Small intestine (tissue), 7 donors: ENCODE data around the gene FHIT. TPM values are rescaled to one million over a fixed set of nuclear protein-coding genes. Genes with fewer than 3 reads are reported as not detected.

Source experiments
- DNase-seq, 2 donors: peaks; one replicate each; pipeline versions ENCODE4 v3.0.0 to v3.0.0-alpha.2; 2013
- FAIRE-seq: peaks from 2 replicates; lab custom pipeline; 2012; peaks lifted over from hg19 to GRCh38; lab: Jason Lieb, UNC
- H3K27ac ChIP-seq, 3 donors: one replicate each; pipeline ENCODE4 v1.5.1; 2013; ENCODE audit warnings: low read length in 2 of 3, mild to moderate bottlenecking in 2 of 3, control low read depth in 1 of 3, inconsistent platforms in 1 of 3, low read depth in 1 of 3, moderate library complexity in 1 of 3
- H3K27me3 ChIP-seq, 3 donors: one replicate each; pipeline ENCODE4 v1.6.1; 2013; ENCODE audit warnings: low read length in 3 of 3, inconsistent platforms in 1 of 3; ENCODE audit not compliant: control insufficient read depth in 3 of 3, insufficient read depth in 3 of 3
- H3K36me3 ChIP-seq, 3 donors: one replicate each; pipeline ENCODE4 v1.6.1; 2013; ENCODE audit warnings: low read length in 3 of 3, inconsistent platforms in 1 of 3, low read depth in 1 of 3, mild to moderate bottlenecking in 1 of 3, moderate library complexity in 1 of 3; ENCODE audit not compliant: control insufficient read depth in 3 of 3, insufficient read depth in 2 of 3
- H3K4me1 ChIP-seq, 3 donors: one replicate each; pipeline ENCODE4 v1.6.1; 2013; ENCODE audit warnings: low read length in 2 of 3, inconsistent platforms in 1 of 3, low read depth in 1 of 3, mild to moderate bottlenecking in 1 of 3, moderate library complexity in 1 of 3; ENCODE audit not compliant: control insufficient read depth in 3 of 3, insufficient read depth in 2 of 3
- H3K4me3 ChIP-seq, 3 donors: one replicate each; pipeline ENCODE4 v1.5.1; 2013; ENCODE audit warnings: low read length in 3 of 3, control low read depth in 1 of 3, inconsistent platforms in 1 of 3, low read depth in 1 of 3, mild to moderate bottlenecking in 1 of 3, moderate library complexity in 1 of 3
- H3K9me3 ChIP-seq, 2 donors: one replicate each; pipeline ENCODE4 v1.6.1; 2013; ENCODE audit warnings: low read depth in 1 of 2, low read length in 1 of 2; ENCODE audit not compliant: control insufficient read depth in 2 of 2, insufficient read depth in 1 of 2
- WGBS, 3 donors: extraction: QIAGEN DNeasy Blood & Tissue Kit; methylation state at CpG; one replicate each; pipeline ENCODE4 v1.1.7; 2013; 5-methylcytosine and 5-hydroxymethylcytosine counted together
- polyA plus RNA-seq, 4 donors: library from polyadenylated mRNA; stranded (reverse) in 3 of 4; unstranded in 1 of 4; fragments of 200-250 nt in 3 of 4; fragments of 120-200 nt in 1 of 4; gene quantifications; one replicate each; pipeline versions ENCODE4 v1.2.1 to v1.2.3, GENCODE V29; 2013
- donor health status: healthy with polysubstance abuse.
- donor health status: control.
- donor health status: control.
- donor health status: Bipolar disorder and iron deficiency.
- donor health status: healthy.

The FHIT gene
- polyA plus RNA-seq, 4 donors: 4.4 to 30.4 (median 7.0) TPM

- no peak for DNase-seq
- H3K9me3 ChIP-seq: no peaks in the 10 kb centered on the region
- H3K4me1 ChIP-seq: no peaks in the 10 kb centered on the region
- FAIRE-seq: no peak
- no peaks in the 10 kb centered on the region for H3K27me3 ChIP-seq
- WGBS, 3 donors: 89 to 91% (median 90%) methylated on average over 4 of the region's 4 CpGs
- no peak overlapping the region for H3K27ac ChIP-seq
- no peaks in the 10 kb centered on the region for H3K36me3 ChIP-seq
- H3K4me3 ChIP-seq: no peak overlapping the region
Observed at GRCh38 chr3:61139686-61140085, 111.6 kb downstream of the FHIT start.

GRCh38 chr3:61138401-61138800 is 112.9 kb downstream of the FHIT start:
- Histone ChIP-seq H3K27me3 (no peaks in the 10 kb centered on the region), H3K9me3 (no peaks in the 10 kb centered on the region), H3K36me3 (no peaks in the 10 kb centered on the region), H3K27ac (no peak overlapping the region), H3K4me3 (no peak overlapping the region), H3K4me1 (no peaks in the 10 kb centered on the region)
- FAIRE-seq (no peak), DNase-seq (no peak)
- 84 to 91% (median 90%) methylated on average over 5 of the region's 5 CpGs for WGBS, 3 donors

- Histone ChIP-seq H3K27ac (no peak overlapping the region), H3K36me3 (no peaks in the 10 kb centered on the region), H3K4me1 (no peaks in the 10 kb centered on the region), H3K9me3 (no peaks in the 10 kb centered on the region), H3K4me3 (no peak overlapping the region), H3K27me3 (no peaks in the 10 kb centered on the region)
- FAIRE-seq (no peak), DNase-seq (no peak)
- 82 to 94% (median 90%) methylated on average over 5 of the region's 5 CpGs for WGBS, 3 donors
Observed at GRCh38 chr3:61136191-61136590, 115.1 kb downstream of the FHIT start.

GRCh38 chr3:61134532-61134931 is 116.7 kb downstream of the FHIT start:
- no peaks in the 10 kb centered on the region for H3K27me3 ChIP-seq
- H3K9me3 ChIP-seq: no peaks in the 10 kb centered on the region
- H3K4me1 ChIP-seq: no peaks in the 10 kb centered on the region
- no peak for DNase-seq
- FAIRE-seq: no peak
- H3K4me3 ChIP-seq: no peak overlapping the region
- no peak overlapping the region for H3K27ac ChIP-seq
- WGBS, 3 donors: 92 to 99% (median 93%) methylated on average over 3 of the region's 3 CpGs
- H3K36me3 ChIP-seq: no peaks in the 10 kb centered on the region

- no peaks in the 10 kb centered on the region for H3K9me3 ChIP-seq
- no peak overlapping the region for H3K27ac ChIP-seq
- FAIRE-seq (no peak), DNase-seq (no peak)
- H3K4me3 ChIP-seq: no peak overlapping the region
- H3K27me3 ChIP-seq: no peaks in the 10 kb centered on the region
- no peaks in the 10 kb centered on the region for H3K36me3 ChIP-seq
- H3K4me1 ChIP-seq: no peaks in the 10 kb centered on the region
Observed at GRCh38 chr3:61132062-61132461, 119.2 kb downstream of the FHIT start.

- Histone ChIP-seq H3K27me3 (no peaks in the 10 kb centered on the region), H3K4me1 (no peaks in the 10 kb centered on the region), H3K4me3 (no peak overlapping the region), H3K27ac (no peak overlapping the region), H3K9me3 (no peaks in the 10 kb centered on the region), H3K36me3 (no peaks in the 10 kb centered on the region)
- no peak for DNase-seq
- WGBS, 3 donors: 74 to 82% (median 76%) methylated on average over 2 of the region's 2 CpGs
- no peak for FAIRE-seq
Observed at GRCh38 chr3:61118830-61119229, 132.4 kb downstream of the FHIT start.

GRCh38 chr3:61117045-61117898 is 134.0 kb downstream of the FHIT start:
- WGBS, 3 donors: 49 to 70% (median 67%) methylated on average over 7 of the region's 7 CpGs
- no peaks in the 10 kb centered on the region for H3K9me3 ChIP-seq
- H3K27ac ChIP-seq: no peak overlapping the region
- DNase-seq (no peak), FAIRE-seq (no peak)
- no peak overlapping the region for H3K4me3 ChIP-seq
- H3K36me3 ChIP-seq: no peaks in the 10 kb centered on the region
- H3K4me1 ChIP-seq: no peaks in the 10 kb centered on the region
- H3K27me3 ChIP-seq: no peaks in the 10 kb centered on the region

- no peak for FAIRE-seq
- 13 to 56% (median 43%) methylated on average over 4 of the region's 4 CpGs for WGBS, 3 donors
Observed at GRCh38 chr3:61114316-61114953, 136.8 kb downstream of the FHIT start.

More at GRCh38 chr3:61114316-61114953, 136.8 kb downstream of the FHIT start:
- no peaks in the 10 kb centered on the region for H3K27me3 ChIP-seq
- H3K36me3 ChIP-seq: no peaks in the 10 kb centered on the region
- peaks cover 0 to 5% (median 3%) of the 10 kb centered on the region in 3 donors for H3K4me1 ChIP-seq
- peak in 1 of 2 donors; percentile 67 for DNase-seq
- no peaks in the 10 kb centered on the region for H3K9me3 ChIP-seq
- H3K27ac ChIP-seq: no peak overlapping the region
- H3K4me3 ChIP-seq: no peak overlapping the region
